HG02571 (cell line): ENCODE results near the gene IL1A.
A peak's percentile ranks its signal among the peaks of the same experiment; 100 is the strongest.

Experiments used
- ATAC-seq: cut with Tn5 transposase; IDR thresholded peaks from one replicate; pipeline ENCODE4 v1.9.1; 2021; ENCODE audit warnings: mild to moderate bottlenecking, moderate library complexity; ENCODE audit not compliant: unreplicated experiment

The IL1A gene

DNA sequence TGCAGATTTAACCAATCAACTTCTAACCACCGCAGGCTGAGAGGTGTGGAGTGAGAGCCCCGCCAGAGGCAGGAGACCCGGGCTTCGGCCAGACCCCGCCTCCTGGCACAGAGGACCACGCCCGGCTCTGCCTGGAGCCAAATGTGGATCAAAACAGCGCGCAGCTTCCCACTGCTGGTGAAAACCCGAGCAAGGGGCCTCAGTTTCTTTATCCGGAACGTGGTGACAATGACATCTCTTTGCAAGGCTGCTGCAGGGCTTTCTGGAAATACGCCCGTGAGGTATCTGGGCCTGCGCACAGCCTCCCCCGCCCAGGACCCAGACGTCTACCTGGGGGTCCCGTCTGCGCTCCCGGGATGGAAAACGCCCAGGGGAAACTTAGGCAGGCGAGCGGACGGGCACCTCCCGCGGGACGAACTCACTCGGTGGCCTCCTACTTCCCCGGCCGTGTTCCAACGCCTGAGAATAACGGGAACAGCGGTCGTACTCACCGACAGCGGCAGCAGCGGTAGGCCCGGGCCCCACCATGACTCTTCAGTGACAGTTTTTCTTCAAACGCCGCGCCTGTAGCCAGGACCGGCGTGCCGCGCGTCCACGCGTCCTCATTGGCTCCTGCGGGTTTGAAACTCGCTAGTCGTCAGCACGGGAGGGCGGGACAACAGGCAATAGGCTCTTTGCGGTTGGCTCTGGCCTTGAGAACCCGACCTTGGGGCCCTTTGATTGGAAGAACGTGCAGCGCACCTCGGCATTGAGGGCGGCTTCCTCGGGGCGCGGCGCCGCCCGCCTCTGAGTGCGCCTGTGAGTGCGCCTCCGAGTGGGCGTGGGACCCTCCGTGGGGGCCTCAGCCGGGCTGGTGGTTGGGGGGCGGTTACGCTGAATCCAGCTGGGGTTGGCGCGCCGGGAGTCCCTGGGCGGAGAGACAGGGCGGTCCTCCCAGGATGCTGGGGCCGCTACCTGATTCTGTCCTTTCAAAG, 19.9 kb downstream of the IL1A start, which contains the start of gene CKAP2L:
Gene CKAP2L (minus strand): TSS at position 539 of the 974 bp plus-strand sequence. CDS start 11 bp downstream, at position 528.
- ATAC-seq, result peak; percentile 99

DNA sequence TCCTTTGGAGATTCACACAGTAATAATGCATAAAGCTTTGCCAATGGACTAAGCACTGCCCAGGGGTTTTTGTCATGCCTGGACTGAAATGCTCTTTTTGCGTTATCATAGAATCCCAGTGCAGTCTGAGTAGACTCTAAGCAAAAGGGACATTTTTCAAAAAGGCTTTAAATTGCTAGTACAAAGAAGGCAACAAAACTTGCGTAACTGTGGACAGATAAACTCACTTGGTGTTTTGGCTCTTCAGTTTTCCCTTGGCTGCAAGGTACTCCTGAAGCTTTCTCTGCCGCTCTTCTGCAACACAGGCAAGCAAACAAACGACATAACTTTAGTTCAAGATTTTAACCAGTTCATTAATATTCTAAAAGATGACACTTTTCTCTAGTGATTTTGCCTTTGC, 22.0 kb downstream of the IL1A start:
- no peak for ATAC-seq

DNA sequence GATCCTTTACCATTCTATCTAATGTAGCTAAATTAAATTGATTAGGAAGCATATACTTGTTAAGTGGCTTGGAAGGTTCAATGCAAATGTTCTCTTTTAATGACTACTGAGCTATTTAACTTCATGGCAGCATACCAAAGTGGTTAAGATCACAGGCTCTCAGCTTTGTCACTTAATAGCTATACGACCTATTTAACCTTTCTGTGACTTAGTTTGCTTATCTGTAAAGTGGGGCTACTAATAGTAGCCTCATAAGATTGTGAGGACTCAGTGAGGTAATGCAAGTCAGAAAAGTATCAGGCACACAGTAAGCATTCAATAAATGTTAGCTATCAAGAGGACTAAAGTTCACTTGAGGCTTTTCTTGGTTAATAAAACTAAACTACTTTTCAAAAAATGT, 24.1 kb downstream of the IL1A start:
- ATAC-seq, result no peak

DNA sequence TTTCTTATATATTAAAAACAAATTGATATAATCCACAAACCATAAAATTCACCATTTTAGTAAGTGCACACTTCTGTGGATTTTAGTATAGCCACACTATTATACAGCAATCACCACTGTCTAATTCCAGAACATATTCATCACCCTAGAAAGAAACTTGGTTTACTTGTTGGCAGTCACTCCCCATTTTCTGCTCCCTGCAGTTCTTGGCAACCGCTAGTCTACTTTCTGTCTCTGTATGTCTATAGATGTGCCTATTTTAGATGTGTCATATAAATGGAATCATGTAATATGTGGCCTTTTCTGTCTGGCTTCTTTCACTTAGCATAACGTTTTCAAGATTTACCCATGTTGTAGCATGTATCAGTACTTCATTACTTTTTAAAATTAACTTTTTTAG, 25.6 kb downstream of the IL1A start:
- ATAC-seq, result no peak

DNA sequence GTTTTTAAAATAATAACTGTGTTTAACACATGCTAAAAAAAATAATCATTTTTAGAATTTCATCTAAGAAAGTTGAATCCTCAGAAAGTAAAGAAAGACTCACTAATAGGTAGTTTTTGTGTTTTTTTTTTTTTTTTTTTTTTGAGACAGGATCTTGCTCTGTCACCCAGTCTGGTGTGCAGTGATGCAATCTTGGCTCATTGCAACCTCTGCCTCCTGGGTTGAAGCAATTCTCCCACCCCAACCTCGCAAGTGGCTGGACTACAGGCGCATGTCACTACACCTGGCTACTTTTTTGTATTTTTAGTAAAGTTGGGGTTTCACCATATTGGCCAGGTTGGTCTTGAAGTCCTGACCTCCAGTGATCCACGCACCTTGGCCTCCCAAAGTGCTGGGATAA, 27.0 kb downstream of the IL1A start:
- ATAC-seq, result no peak

DNA sequence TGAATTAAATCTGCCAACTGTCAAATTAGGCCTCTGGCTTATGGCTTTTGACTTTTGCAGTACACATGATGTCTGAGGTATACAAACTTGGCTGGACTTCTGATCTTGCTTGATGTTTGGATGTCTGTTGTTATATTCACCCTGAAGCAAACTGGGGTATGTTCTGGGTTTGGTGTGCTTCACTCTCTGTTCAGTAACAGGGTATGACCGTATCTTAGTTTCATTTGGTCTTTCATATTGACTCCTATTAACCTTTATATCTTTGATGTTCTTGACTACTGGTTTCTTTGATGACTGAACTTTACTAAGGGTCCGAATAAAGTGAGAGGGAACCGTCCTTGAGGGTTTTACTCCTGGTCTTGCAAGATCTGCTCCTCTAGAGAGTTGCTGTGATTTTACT, 28.1 kb downstream of the IL1A start:
- ATAC-seq, result no peak

DNA sequence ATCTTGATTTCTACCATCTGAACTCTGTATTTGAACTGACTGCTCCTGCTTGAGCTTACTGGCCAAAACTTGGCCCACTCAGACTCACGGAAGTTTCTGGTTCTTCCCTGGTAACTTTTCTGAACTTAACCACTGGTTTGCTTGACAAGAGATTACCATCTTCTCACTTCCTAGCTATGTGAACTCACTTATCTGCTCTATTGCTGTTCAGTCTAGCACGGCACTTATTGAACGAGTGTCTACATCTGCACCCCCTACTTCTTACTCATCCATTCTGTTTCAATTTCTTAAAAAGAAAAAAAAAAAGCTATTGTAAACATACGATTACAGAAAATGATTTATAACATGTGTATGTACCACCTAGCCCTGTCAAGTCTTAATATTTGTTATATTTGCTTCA, 28.8 kb downstream of the IL1A start:
- no peak for ATAC-seq

DNA sequence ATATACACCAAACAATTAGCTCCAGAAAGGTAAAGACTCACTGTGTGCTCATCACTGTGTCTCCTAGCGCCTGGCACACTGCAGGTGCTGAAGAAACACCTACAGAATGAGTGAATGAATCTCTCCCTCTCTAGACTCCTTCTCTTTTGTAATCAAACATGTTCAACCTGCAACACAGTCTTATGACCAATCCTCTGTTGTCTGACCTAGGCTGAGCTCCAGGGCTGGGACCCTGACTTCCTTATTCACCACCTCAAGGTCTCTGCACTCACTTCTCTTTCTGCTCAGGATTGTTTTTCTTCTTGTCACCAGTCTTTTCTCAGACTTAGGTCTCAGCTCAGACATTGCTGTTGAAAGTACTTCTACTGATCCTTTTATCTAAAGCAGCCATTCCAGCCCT, 29.7 kb downstream of the IL1A start:
- no peak for ATAC-seq

DNA sequence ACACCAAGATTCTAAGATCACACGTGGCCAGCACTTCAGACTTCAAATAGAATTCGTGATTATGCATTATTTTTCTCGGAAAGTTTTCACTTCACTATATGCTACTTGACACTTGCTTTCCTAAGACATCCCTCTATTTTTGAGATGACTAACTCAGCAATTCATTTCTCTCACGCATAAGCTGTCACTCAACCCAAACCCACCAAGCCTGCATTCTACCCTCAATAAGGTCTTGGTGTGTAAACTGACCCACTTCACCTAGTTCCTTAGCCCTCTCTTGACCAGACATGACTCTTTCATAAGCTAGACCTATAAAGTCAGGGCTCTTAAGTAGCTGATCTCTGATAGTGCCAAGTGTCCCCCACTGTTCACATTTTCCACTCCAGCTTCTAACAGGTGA, 31.6 kb downstream of the IL1A start:
- ATAC-seq, result no peak

DNA sequence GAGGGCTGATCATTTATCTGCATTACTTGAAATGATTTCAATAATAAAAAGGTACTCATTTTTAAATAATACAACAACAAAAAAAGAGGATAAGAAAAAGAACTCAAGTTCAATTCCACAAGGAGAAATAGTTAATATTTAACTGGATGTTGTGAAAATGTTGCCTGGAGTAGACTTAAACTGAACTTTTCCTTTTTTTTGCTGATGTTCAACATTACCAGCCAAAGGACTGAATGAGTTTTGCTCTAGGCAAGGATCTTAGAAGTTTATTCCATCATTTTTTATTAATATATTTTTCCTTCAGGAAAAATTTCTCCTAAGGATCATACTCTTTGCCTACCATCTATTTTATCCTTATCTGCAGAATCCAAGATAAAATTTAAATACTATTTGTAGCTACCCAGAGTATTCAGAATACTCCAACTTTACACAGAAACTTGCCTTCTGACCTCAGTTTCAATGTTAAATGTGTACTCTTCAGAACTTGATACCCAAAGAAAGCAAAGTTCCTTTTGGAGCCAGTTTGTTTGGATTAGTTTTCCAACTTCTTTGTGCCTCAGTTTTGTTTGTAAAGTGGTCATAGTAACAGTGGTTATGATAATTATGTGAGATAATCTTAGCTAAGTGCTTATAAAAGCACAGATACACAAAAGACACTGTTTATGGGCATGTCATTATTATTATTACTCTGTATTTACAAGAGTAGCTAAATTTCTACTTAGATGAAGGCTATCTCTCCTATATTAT, 32.7 kb downstream of the IL1A start:
- ATAC-seq, result no peak

DNA sequence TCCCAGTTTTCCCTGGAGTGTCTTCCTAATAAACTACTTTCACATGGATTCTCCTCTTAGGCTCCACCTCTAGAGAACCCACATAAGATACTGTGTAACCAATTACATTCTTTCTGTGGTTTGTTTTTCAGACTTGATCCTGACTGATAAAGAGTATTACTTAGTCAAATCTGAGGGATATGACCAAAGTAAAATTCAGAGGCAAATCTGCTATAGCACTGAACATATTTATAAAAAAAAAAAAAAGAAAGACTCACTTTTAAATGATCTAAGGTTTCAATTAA, 33.8 kb downstream of the IL1A start:
- ATAC-seq, result no peak

DNA sequence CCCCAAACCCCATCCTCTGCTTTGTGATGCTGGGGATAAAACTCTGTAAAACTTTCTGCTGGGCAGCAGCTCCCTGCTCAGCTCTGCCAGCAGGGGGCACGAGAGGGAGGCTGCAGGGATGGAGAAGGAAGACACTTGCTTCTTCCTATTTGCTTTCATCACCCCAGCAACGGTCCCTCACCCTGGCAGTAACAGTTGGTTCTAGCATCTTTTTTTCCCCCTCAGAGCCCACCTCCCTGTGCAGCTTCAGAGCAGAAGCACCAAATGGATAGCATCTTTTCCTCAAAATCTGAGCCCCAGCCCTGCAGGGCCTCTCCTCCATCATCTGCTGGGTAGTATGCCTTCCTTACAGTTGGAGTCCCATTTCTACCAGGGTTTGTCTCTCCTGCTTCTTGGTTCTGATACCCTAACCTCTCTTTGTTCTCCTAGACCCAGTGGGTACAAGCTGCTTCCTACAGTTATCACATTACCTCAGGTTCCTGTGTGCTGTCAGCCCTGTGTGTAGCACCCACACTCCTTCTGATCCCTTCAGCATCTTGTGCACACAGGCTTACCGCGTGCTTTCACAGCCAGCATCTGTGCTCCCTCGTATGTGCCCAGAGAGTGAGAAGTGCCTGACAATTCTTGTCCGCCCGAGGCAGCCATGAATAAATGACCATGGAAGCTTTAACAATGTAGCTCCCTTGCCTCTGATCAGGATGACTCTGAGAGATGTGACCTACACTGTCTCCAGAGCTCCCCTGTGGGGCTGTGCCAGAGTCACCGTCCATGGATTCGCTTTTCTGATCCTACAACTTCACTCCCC, 34.3 kb downstream of the IL1A start:
- no peak for ATAC-seq

DNA sequence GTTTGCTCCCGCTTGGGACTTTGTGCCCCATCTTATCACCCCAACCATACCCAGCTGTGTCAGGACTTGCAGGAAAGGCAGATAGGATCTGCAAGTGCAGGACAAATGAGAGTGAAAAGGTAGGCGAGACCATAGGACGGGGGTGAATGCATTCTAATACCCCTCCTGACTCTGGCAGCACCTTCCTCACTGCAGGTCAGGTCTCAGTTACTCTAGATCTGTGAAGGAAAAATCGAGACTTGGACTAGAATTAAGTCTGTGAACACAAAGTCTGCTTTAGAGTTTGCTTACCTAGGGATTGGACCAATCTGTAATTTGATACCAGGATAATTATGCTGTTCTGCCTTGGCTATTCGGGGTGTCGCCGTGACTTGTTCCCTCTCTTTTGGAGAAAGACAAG, 43.8 kb downstream of the IL1A start:
- no peak for ATAC-seq

DNA sequence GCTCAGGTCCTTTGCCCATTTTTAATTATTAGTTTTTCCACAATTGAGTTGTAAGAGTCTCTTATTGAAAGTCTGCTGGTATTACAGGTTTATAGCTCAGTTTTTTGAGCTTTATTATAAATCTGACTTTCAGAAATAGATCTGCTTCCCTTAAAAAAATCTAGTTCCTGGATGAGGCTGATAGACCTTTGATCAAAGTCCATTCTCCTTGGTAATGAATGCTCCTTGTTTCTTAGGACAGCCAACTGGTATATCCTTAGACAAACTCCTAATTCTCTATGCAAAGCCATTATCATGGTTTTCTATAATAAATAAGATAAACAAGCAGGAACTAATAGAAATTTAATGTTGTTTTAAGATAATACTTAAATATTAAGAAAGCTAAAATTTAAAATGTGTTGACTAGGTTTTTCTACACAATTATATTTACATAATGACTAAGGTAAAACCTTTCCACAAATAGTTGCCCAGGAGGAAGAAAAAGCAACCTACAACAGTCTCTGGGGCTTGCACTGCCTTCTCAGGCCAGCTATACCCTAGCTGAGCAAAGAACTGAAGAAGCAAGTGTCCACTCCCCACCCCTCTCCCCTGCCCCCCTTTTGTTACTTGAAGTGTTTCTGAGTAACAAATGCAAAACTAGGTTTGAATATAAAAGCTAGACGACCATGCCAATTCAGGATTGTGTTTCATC, 46.6 kb downstream of the IL1A start:
- ATAC-seq, result no peak

DNA sequence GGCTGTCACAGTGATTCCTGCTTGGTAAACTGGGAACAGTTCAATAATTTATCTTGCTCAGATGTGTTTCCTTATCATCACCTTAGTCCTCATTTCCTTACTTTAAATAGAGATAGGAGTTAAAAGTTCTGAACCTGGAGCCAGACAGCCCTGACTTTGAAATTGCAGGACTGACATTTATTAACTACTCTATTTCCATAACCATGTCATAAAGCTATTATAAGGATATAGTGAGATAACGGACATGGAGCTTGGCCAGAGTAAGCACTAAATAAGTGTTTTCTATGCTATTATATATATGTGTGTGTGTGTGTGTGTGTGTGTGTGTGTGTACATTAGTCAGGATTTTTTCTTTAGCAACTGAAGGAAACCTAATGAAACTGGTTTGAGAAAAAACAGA, 50.4 kb downstream of the IL1A start:
- ATAC-seq, result no peak

DNA sequence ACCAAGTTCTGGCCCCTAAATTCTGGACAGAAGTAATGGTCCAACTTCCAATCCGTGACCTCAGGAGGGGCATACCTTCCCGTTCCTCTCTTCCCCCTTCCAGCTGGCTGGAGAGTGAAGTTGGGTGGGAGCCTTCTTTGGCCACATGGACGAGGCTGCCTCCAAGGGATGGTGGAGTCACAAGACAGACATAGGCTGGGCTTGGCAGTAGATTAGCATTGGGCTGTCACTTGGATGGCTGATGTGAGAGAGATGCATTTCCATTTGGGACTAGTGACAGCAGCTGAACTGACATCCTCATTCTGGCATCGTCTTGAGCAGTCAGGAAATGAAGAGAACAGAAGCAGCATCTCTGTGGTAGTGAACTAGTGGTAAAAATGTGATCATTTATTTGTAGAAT, 50.8 kb downstream of the IL1A start:
- no peak for ATAC-seq

DNA sequence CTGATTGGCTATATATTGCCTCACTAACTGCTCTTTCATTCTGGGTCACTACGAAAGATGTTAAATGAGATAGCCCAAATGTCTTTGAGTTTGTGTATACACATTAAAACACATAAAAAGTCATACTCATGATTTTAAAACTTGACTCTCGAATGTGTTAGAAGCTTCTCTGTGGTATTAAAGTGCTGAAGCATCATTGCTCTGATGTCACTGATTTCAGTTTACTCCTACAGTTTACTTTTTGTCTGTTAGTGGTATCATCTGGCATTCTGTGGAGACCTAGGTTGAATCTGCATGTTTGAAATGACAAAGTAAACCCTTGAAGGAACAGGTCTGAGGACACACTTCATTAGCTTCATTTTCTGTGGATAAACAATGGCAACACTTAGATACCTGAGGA, 52.8 kb downstream of the IL1A start:
- ATAC-seq, result no peak

DNA sequence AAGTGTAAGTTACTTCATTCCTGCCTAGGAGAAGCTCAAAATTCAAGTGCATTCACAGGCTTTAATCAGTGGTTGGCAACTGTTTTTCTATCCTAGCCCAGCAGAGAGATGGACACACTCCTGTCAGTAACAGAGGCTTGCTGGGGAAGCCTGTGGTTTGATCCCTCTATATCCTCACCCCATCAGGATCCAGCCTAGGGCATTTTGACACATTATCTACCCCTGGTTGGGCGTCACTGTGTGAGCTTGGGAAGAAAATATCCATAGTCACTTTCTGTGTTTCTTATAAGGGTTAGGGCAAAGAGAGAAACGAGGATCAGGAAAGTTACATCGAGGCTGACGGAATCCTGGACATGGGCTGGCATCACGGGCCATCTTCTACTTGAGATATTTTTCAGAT, 53.5 kb downstream of the IL1A start:
- no peak for ATAC-seq

DNA sequence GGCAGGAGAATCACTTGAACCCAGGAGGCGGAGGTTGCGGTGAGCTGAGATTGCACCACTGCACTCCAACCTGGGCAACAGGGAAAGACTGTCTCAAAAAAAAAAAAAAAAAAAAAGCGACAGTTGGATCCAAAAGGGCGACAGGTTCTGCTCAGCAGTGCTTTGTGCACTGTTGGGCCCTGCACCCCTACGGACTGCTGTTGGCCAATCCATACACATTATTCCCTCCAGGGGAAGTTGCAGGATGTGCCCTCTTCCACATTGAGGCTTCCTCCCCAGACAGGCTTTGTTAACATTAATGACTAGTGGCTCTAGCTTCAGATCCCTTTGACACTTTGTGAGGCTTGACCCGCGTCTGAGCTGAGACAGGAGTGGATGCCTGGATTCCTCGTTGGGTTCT, 54.1 kb downstream of the IL1A start:
- ATAC-seq, result no peak

DNA sequence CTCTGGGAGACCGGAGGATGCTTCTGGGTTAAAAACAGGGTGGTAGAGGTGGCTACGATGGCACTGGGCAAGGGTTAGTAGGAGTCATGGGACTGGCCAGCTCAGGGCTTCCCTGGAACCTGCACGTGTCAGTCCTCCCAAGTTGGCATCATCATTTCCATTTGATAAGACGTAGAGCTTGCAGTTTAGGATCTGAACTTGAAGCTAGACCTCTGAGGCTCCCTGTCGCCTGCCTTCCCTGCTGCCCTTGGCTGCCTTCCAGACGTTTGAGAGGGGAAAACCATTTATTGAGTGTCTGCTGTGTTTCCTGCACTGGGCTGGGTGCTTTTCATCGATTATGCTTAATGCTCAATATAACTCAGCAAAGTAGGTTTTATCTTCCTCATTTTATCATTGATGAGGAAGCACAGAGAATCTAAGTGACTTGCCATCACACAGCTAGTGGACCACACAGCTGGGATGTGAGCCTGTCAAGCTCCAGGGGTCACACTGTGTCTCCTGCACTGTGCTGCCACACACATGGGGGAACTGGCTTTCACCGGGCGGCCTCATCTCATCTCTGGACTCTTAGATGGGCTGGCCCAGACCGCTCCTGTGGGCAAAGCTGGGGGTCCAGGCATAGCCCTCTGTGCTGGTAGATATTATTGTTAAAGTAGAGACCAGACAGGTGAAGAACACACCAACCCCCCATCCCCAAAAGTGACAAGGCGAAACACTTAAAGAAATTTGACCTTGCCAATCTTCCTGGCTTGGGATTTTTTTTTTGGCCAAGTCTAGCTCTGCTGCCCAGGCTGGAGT, 55.7 kb downstream of the IL1A start:
- ATAC-seq, result no peak
